ENCODE data around the gene UNC119B.

Gene UNC119B

DNA sequence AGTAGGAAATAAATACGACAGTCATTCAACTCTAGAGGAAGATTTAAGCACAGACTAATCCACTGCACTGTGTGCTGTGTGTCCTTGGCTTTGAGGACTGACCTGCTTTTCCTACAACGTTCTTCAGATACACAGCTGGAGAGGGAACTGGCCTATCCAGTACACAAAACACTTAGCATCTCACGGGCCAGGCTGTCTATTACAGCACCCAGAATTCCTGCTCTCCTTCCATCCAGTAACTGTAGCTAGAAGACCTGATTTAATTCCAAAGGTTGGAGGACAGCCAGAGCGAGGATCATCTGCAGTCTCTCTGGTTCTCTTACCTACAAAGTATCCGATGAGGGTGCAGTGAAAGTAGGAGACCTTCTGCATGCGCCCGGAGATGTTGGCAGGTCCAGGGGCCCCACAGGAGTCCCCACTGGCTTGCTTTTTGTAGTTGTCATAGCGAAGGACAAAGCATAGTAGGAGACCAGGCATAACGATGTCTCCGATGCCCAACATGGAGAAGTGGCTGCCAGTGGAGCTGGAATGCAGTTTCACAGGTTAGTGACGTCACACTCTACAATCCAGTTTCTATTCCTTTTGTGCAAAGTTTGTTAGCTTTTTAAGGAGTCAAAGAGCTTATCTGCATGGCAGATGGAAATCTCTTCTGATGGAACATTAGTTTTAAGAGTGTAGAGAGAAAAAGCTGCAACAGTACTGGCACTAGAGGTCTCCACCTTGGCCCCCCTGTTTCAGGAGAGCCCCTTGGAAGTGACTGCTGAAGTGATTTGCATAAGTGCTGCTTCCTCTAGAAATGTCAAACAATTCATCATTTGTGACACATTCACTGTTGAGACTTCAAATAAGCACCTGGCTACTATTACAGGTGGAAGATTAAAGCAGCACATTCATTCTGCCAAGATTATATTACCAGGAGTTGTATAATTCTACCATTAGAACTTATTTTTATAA is 57.1 kb downstream of the UNC119B start:
- no peak for DNase-seq (ENCODE audit: low read depth)

DNA sequence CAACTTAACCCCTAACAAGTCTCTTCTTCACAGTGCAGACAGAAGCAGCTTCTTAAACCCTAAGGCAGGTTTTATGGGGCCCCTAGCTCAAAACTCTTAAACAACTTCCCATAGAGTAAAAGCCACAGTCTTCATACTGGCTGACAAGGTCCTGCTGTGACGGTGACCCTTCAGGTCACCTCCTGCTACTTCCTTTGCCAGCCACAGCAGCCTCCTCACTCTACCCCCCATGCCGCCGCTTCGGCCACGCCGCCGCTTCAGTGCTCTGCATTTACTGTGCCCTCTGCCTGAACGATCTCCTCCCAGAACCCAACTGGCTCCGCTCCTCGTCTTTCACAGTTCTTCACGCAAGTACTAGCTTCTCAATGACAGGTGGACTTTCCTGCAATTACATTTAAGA is 60.8 kb downstream of the UNC119B start:
- DNase-seq (ENCODE audit: low read depth) = no peak
